ENCODE data around the gene TMEM167B. TPM values are rescaled to one million over a fixed set of nuclear protein-coding genes. Genes with fewer than 3 reads are reported as not detected.
"Not testable (repeated sequence)": the region's sequence is repeated elsewhere in the genome, so short reads cannot be mapped to it uniquely, and the experiment has no call there.

TMEM167B gene
- total RNA-seq, 1 experiment from 2014 or later, result 23.6 TPM

DNA sequence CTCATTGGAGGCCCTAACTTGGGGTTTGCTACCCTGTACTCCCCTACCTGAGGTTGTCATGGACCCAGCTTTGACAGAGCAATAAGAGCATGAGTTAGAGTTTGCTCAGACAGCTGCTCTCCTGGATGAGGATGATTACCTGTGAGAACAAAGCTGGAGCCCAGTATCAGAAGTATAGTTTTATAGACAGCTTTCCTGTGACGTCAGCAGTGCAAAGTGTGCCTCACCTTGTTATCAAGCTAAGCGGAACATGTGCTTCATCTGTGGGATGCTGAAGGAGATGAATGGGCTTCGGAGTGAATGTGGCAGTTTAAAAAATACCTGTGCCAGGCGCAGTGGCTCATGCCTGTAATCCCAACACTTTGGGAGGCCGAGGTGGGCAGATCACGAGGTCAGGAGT, 43.2 kb upstream of the TMEM167B start:
- ChIA-PET CTCF (no interaction called here), POLR2A (ENCODE audit: unreplicated experiment) (no interaction called here)
- no TSS peak for BruUV-seq (replicated peaks)
- H2AFZ ChIP-seq, result no peak overlapping the region
- peaks cover 15% of the 10 kb centered on the region for H3K4me1 ChIP-seq (replicated peaks; ENCODE audit: insufficient read depth)
- DNase-seq, result peak in 1 of 2 experiments; percentile 21
- no peak overlapping the region for H3K4me2 ChIP-seq
- intact Hi-C loops (cut with micrococcal nuclease; ENCODE audit: unreplicated experiment), result no loop called here
- no peaks in the 10 kb centered on the region for H3K9me3 ChIP-seq (ENCODE audit: insufficient read depth, low read depth)
- no peak overlapping the region for H3K27ac ChIP-seq
- H3K79me2 ChIP-seq (ENCODE audit: low read depth), result no peaks in the 10 kb centered on the region
- peaks cover 17% of the 10 kb centered on the region; the same call in 1 of the 2 replicates for H3F3A ChIP-seq (ENCODE audit: insufficient read depth, low read depth)
- no peaks in the 10 kb centered on the region for H3K36me3 ChIP-seq (ENCODE audit: low read depth)
- H4K20me1 ChIP-seq (ENCODE audit: insufficient read depth), result no peaks in the 10 kb centered on the region
- H3K4me3 ChIP-seq, result no peak overlapping the region
- H3K27me3 ChIP-seq (ENCODE audit: insufficient read depth, low read depth), result no peaks in the 10 kb centered on the region
- H3K9me2 ChIP-seq (ENCODE audit: insufficient read depth), result no peaks in the 10 kb centered on the region
- no peak for TF ChIP-seq EZH2 (IDR thresholded peaks at IDR 0.05; ENCODE audit: low read depth)

- Histone ChIP-seq H2AFZ (no peak overlapping the region), H3K9me2 (ENCODE audit: insufficient read depth) (no peaks in the 10 kb centered on the region), H3F3A (ENCODE audit: insufficient read depth, low read depth) (0 out of 2 replicates have a peak, but pooled peaks cover 13% of the 10 kb centered on the region), H3K4me2 (no peak overlapping the region), H3K9me3 (ENCODE audit: insufficient read depth, low read depth) (no peaks in the 10 kb centered on the region), H3K4me1 (replicated peaks; ENCODE audit: insufficient read depth) (peaks cover 11% of the 10 kb centered on the region), H3K36me3 (ENCODE audit: low read depth) (no peaks in the 10 kb centered on the region), H3K27ac (no peak overlapping the region), H3K27me3 (ENCODE audit: insufficient read depth, low read depth) (no peaks in the 10 kb centered on the region), H3K79me2 (ENCODE audit: low read depth) (no peaks in the 10 kb centered on the region), H3K4me3 (no peak overlapping the region), H4K20me1 (ENCODE audit: insufficient read depth) (no peaks in the 10 kb centered on the region)
- TF ChIP-seq, protein P1, sequence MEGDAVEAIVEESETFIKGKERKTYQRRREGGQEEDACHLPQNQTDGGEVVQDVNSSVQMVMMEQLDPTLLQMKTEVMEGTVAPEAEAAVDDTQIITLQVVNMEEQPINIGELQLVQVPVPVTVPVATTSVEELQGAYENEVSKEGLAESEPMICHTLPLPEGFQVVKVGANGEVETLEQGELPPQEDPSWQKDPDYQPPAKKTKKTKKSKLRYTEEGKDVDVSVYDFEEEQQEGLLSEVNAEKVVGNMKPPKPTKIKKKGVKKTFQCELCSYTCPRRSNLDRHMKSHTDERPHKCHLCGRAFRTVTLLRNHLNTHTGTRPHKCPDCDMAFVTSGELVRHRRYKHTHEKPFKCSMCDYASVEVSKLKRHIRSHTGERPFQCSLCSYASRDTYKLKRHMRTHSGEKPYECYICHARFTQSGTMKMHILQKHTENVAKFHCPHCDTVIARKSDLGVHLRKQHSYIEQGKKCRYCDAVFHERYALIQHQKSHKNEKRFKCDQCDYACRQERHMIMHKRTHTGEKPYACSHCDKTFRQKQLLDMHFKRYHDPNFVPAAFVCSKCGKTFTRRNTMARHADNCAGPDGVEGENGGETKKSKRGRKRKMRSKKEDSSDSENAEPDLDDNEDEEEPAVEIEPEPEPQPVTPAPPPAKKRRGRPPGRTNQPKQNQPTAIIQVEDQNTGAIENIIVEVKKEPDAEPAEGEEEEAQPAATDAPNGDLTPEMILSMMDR (conservative IDR thresholded peaks at IDR 0.05), result no peak
- TF ChIP-seq EZH2 (IDR thresholded peaks at IDR 0.05; ENCODE audit: low read depth), result no peak
- BruUV-seq (replicated peaks), result no TSS peak
- no peak for DNase-seq
- CTCF ChIA-PET, result no interaction called here
- intact Hi-C loops (cut with micrococcal nuclease; ENCODE audit: unreplicated experiment), result no loop called here
- POLR2A ChIA-PET (ENCODE audit: unreplicated experiment), result no interaction called here
Observed at GRCh38 chr1:109048335-109048734, 42.2 kb upstream of the TMEM167B start.

GRCh38 chr1:109050228-109050995, 40.2 kb upstream of the TMEM167B start:
- Histone ChIP-seq H2AFZ (no peak overlapping the region), H3K36me3 (ENCODE audit: low read depth) (no peaks in the 10 kb centered on the region), H4K20me1 (ENCODE audit: insufficient read depth) (no peaks in the 10 kb centered on the region), H3K79me2 (ENCODE audit: low read depth) (no peaks in the 10 kb centered on the region), H3K4me1 (replicated peaks; ENCODE audit: insufficient read depth) (peaks cover 11% of the 10 kb centered on the region), H3K4me2 (peak overlapping the region; percentile 0; the same call in 1 of the 2 replicates), H3K27me3 (ENCODE audit: insufficient read depth, low read depth) (no peaks in the 10 kb centered on the region), H3F3A (ENCODE audit: insufficient read depth, low read depth) (0 out of 2 replicates have a peak, but pooled peaks cover 13% of the 10 kb centered on the region), H3K27ac (no peak overlapping the region), H3K9me3 (ENCODE audit: insufficient read depth, low read depth) (no peaks in the 10 kb centered on the region), H3K4me3 (no peak overlapping the region), H3K9me2 (ENCODE audit: insufficient read depth) (no peaks in the 10 kb centered on the region)
- TF ChIP-seq, protein P1 (conservative IDR thresholded peaks at IDR 0.05), result no peak
- TF ChIP-seq EZH2 (IDR thresholded peaks at IDR 0.05; ENCODE audit: low read depth), result no peak
- no TSS peak for BruUV-seq (replicated peaks)
- POLR2A ChIA-PET (ENCODE audit: unreplicated experiment), result interaction anchor here (0.6 kb wide), 1 partner anchor 8 kb away, joined by 5 read pairs; no protein-coding TSS in a partner anchor
- DNase-seq, result peak in 1 of 2 experiments; percentile 74
- intact Hi-C loops (cut with micrococcal nuclease; ENCODE audit: unreplicated experiment), result no loop called here
- CTCF ChIA-PET, result no interaction called here

DNA sequence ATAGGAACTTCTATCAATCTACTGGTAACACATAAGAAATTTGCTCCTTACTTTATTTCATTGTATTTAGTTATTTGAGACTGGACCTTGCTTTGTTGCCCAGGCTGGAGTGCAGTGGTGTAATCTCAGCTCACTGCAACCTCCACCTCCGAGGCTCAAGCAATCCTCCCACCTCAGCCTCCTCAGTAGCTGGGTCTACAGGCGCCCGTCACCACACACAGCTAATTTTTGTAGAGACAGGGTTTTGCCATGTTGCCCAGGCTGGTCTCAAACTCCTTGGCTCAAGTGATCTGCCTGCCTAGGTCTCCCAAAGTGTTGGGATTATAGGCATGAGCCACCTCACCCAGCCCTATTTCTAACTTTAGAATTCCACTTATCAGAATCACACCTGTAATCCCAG, 38.4 kb upstream of the TMEM167B start:
- POLR2A ChIA-PET (ENCODE audit: unreplicated experiment); H3K27me3 ChIP-seq (ENCODE audit: insufficient read depth, low read depth); H3K9me3 ChIP-seq (ENCODE audit: insufficient read depth, low read depth); H4K20me1 ChIP-seq (ENCODE audit: insufficient read depth); BruUV-seq (replicated peaks); H2AFZ ChIP-seq; H3K4me2 ChIP-seq; DNase-seq; intact Hi-C loops (cut with micrococcal nuclease; ENCODE audit: unreplicated experiment); H3K36me3 ChIP-seq (ENCODE audit: low read depth); H3K27ac ChIP-seq; H3K4me3 ChIP-seq; H3K79me2 ChIP-seq (ENCODE audit: low read depth); CTCF ChIA-PET; H3K9me2 ChIP-seq (ENCODE audit: insufficient read depth): not testable (repeated sequence)
- H3K4me1 ChIP-seq (replicated peaks; ENCODE audit: insufficient read depth), result peaks cover 11% of the 10 kb centered on the region
- H3F3A ChIP-seq (ENCODE audit: insufficient read depth, low read depth), result 0 out of 2 replicates have a peak, but pooled peaks cover 13% of the 10 kb centered on the region

Measured in PC-9 (cell line).